Endothelial cell of hepatic sinusoid (primary cell): ENCODE results near the gene ZNG1B.
"Not testable (repeated sequence)": the region's sequence is repeated elsewhere in the genome, so short reads cannot be mapped to it uniquely, and the experiment has no call there.

Source experiments
- in situ Hi-C: cut with HindIII; loops from 2 replicates; pipeline ENCODE4 v1.10.0; 2017; ENCODE audit warnings: low sequenced_read_pairs

ZNG1B gene

DNA sequence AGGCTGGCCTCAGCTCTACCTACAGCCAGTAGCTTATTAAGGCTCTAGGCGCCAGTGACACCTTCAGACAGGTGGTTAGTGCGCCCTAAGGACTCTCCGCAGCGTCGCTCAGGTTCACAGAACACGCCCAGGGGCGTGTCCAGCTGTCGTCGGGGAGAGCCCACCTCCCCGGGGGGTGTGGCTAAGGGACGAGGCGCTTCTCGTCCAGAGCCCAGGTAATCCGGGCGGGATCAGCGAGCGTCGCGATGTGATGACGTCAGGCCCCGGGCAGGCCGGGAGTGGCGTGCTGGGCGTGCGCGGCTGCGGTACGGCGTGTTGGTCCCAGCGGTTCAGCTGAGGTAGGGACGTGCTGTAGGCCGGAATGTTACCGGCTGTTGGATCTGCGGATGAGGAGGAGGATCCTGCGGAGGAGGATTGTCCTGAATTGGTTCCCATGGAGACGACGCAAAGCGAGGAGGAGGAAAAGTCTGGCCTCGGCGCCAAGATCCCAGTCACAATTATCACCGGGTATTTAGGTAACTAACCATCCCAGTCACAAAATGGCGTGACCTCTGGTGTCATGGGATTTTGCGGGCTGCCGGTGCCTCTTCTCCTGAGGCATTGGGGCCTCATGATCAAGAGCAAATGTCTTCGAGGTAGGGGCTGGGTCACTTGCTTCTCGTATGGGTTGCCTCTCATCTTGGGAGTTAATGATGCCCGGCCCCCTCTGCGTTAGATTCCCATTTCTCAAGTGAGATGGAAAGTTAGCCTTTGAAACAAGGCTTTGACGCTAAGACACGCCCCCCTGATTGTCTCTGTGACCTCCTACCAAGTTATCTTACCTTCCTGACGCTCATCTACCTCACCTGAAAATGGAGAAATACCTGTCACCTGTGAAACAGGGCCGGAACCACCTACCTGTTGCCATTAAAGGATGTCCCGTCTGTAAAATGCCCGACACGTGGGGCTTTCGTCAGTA lies at the start of gene ZNG1B:
TSS of gene ZNG1B (plus strand) at position 184 of the 958 bp plus-strand sequence. CDS start at position 362, 178 bp downstream.
- in situ Hi-C loops, result not testable (repeated sequence)

DNA sequence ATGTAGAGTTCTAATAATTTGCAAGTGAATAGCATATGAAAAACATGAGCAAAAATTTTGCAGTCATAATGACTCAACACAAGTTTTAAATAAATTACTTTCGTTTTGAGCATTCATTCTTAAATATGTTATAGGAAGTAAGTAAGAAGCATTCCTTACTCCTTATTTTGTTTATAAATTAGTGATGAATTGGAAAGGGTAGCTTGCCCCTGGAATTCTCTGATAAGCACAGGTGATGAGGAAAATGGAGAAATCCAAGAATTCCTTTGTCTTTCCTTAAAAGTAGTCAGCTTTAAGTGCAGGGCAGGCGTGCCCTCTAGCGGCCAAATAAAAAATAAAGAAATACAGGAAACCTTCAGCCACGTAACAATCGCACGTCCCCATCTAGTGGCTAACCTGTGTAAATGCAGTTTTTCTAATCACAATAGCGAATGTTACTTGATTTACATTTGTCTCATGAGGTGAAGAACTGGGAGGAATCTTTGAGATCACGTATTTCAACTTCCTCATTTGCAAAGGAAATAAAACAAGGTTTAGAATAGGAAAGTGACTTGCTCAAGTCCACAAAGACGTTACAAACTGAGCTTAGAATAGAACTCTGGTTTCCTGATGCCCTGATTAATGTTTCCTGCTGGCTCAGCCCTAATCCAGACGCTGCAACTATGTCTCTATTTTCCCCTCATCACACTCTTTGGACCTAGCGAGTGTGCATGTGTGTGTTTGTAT lies 47.2 kb upstream of the ZNG1B start:
- in situ Hi-C loops, result no loop called here

DNA sequence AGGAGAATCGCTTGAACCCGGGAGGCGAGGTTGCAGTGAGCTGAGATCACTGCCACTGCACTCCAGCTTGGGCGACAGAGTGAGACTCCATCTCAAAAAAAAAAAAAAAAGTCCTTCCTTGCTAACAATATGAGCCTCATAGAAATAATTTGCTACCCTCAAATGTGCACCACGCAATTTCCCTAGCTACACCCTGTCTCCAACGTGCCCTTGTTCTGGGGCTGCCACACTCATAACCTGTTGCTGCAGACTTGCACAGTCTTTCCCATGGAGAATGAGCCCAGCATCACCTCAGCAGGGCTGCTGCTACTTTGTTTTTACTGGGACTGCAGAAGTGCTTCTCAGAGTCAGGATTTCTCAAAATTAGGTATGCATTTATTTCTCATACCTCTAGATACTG lies 46.4 kb upstream of the ZNG1B start:
- in situ Hi-C loops, result no loop called here

- in situ Hi-C loops, result no loop called here
Measured at GRCh38 chr2:113406114-113406513, 31.4 kb upstream of the ZNG1B start.

- in situ Hi-C loops, result no loop called here
Measured at GRCh38 chr2:113407446-113408099, 29.9 kb upstream of the ZNG1B start.

- in situ Hi-C loops, result not testable (repeated sequence)
Measured at GRCh38 chr2:113411725-113412352, 25.7 kb upstream of the ZNG1B start.

- in situ Hi-C loops, result not testable (repeated sequence)
Measured at GRCh38 chr2:113412774-113413173, 24.7 kb upstream of the ZNG1B start.

DNA sequence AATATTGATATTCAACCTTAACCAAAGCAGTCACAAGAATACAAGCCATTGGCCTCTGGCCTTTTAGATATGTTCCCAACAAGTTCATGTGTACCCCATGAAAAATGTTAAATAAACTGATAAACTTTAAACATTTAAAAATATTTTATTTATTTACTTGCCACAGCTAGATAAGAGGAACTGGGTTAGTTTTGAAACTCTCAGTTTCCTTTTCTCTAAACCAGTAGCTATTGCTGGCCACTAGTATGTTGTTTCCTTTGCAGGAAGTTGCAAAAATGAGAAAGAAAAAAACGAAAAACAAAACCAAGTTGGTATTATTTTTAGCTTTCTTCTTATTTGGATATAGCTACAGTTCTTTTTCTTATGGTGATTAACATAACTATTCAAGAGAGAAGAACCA lies 5.7 kb upstream of the ZNG1B start:
- in situ Hi-C loops, result not testable (repeated sequence)

DNA sequence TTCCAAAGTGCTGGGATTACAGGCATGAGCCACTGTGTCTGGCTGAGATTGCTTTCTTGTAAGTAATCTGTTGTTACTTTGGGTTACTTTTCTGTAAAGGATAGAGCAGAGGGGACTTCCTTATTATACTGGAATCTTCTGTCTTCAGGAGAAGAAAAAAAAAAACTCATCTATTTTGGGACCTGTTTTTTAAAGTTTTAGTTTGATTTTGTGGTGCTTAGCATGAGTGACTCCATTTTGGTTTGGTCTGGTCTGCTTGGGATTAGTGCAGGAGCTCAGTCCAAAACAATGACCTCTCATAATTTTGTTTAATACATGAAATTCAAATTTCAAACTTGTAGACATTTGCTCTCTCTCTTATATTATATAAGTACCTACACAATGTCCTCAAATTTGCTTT lies 4.0 kb upstream of the ZNG1B start:
- in situ Hi-C loops, result not testable (repeated sequence)

GRCh38 chr2:113465770-113466169 lies 28.3 kb downstream of the ZNG1B start:
- in situ Hi-C loops, result not testable (repeated sequence)

DNA sequence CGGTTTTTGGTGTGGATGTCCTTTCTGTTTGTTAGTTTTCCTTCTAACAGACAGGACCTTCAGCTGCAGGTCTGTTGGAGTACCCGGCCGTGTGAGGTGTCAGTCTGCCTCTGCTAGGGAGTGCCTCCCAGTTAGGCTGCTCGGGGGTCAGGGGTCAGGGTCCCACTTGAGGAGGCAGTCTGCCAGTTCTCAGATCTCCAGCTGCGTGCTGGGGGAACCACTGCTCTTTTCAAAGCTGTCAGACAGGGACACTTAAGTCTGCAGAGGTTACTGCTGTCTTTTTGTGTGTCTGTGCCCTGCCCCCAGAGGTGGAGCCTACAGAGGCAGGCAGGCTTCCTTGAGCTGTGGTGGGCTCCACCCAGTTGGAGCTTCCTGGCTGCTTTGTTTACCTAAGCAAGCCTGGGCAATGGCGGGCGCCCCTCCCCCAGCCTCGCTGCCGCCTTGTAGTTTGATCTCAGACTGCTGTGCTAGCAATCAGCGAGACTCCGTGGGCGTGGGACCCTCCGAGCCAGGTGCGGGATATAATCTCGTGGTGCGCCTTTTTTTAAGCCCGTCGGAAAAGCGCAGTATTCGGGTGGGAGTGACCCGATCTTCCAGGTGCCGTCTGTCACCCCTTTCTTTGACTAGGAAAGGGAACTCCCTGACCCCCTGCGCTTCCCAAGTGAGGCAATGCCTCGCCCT lies 39.3 kb downstream of the ZNG1B start:
- in situ Hi-C loops, result not testable (repeated sequence)

- in situ Hi-C loops, result not testable (repeated sequence)
Measured at GRCh38 chr2:113496527-113496926, 59.0 kb downstream of the ZNG1B start.

GRCh38 chr2:113498365-113498764 lies 60.9 kb downstream of the ZNG1B start, which contains the start of gene FOXD4L1:
Gene FOXD4L1 (plus strand): TSS chr2:113498665. CDS start chr2:113499257, 592 bp downstream.
- in situ Hi-C loops, result not testable (repeated sequence)

- in situ Hi-C loops, result not testable (repeated sequence)
Measured at GRCh38 chr2:113499019-113499885, 61.8 kb downstream of the ZNG1B start.

GRCh38 chr2:113499886-113500722 lies 62.6 kb downstream of the ZNG1B start:
- in situ Hi-C loops, result not testable (repeated sequence)

GRCh38 chr2:113500723-113501038 lies 63.2 kb downstream of the ZNG1B start:
- in situ Hi-C loops, result not testable (repeated sequence)

- in situ Hi-C loops, result not testable (repeated sequence)
Measured at GRCh38 chr2:113502216-113503093, 65.0 kb downstream of the ZNG1B start.
